Raji (cell line): Measurements from ENCODE around the gene DAAM2.

Source experiments
- POLR2A ChIP-seq: IDR thresholded peaks from 2 replicates; pipeline ENCODE4 v1.6.1; 2011; ENCODE audit warnings: low read depth, low read length, control low read depth; ENCODE audit not compliant: insufficient read depth

Gene DAAM2

GRCh38 chr6:39803872-39804271, 11.7 kb downstream of the DAAM2 start:
- no peak for TF ChIP-seq POLR2A

GRCh38 chr6:39804466-39805065, 12.4 kb downstream of the DAAM2 start:
- no peak for TF ChIP-seq POLR2A

GRCh38 chr6:39806278-39806677, 14.1 kb downstream of the DAAM2 start:
- TF ChIP-seq POLR2A = no peak

DNA sequence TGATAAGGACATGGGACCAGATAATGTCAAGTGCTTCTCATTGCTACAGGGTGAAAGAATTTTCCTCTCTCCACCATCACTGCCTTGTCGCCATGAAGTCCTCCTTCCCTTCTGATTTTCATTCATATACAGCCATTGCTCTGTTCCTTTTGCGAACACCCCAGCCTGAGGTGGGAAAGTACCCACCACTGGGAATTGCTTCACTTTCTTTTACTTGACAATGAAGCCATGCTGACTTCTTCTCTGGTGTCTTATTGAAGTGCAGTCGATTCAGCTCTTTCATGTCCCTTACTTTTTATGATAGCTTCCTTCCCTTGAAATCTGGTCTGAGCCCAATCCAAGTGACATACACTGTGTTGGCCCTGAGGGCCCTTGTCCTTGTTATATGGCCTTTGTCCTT, 16.2 kb downstream of the DAAM2 start:
- TF ChIP-seq POLR2A = no peak

DNA sequence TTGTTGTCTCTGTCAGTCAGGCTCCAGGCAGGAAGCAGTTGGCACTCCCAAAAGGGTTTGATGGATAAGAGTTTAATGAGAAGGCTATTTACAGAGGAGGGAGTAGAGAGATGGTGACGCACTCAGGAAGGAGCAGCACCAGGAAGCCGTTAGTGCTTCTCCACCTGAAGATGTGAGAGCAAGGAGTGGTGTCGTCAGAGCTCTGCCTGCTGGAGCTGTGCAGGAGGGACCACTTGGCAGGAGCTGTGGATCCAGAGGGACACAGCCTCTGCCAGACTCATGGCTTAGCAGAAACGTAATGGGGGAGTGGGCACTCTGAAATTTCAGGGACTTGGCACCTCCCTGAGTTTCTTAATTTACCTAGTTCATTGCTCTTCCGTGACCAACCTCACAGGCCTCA, 16.8 kb downstream of the DAAM2 start:
- no peak for TF ChIP-seq POLR2A

DNA sequence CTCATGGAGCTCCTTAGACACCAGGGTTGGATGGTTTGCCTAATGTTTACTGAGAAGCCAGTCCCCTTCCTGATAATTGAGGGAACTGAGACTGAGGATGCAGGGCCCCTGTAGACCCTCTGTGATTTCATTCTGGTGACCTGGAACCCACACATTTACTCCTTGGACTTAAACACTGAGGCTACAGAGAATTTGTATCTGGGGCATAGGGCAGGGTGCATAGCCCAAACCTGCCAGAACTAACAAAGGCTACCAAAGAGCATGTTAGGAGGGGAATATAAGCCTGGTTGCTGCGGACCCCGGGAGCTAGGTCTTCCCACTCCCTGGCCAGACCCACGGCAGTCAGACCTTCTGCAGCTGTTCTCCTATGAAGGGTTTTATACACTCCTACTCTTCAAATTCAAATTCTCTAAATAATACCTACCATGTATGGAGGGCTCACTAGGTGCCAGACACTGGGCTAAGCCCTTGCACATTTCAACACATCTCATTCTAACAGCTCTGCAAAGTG, 19.7 kb downstream of the DAAM2 start:
- no peak for TF ChIP-seq POLR2A

DNA sequence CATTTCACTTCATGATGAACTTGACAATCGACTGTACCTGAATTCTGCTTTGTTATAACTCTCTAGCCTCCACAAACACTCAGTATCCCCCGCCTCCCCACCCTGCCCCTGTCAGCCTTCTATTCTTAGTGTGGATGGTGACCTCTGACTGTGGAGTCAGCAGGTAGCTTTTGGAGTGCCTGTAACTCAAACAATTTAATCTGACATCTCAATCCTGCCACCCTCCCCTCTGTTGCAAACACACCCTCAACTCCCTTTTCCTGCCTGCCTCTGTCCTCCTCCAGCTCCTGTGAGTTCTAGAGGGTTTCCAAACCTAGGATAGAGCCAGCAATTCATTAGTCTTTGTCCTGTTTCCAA, 20.3 kb downstream of the DAAM2 start:
- no peak for TF ChIP-seq POLR2A

DNA sequence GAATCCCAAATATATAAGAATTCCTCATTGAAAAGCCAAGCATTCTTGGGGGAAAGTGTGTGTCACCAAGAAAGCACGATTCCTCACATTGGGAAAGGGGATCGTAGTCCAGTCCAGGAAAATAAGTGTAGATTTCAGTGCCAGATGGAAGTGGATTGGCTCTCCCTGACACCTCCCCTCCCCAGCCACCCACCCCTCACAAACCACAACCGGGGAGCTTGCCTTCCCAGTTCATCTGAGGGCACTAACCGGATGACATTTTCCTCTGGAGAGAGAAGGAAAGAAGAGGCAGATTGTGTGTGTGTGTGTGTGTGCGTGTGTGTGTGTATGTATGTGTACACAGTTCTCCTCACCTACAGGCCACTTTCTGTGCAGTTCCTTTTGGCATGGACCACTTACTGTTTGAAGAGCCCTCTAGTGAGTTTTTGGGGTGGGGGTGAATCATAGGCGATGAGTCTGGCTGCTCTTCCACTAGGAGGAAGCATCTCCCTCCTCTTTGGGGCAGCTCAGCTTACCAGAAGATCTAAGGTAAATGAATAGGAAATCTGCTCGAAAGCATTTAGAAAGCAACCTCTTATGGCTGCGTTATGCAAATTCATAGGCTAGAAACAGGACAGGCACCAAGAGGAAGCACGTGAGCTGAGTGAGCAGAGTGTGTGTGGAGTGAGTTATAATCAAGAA, 20.8 kb downstream of the DAAM2 start:
- TF ChIP-seq POLR2A = no peak

GRCh38 chr6:39814236-39814635, 22.1 kb downstream of the DAAM2 start:
- no peak for TF ChIP-seq POLR2A

DNA sequence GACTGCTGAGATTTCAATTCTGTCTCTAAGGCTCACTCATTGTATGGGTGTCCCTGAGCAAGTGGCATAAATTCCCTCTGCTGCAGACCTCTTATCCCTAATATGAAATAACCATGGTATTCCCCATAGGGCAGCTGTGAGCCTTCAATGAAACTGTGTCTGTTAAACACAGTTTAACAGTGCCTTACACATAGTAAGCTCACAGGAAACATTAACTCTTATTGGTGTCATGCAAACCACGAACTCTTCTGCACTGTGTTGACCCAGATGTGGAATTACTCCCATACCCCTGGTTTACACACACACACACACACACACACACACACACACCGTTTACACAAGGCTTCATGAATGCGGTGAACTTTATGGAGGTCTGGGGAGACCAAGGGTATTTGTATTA, 23.2 kb downstream of the DAAM2 start:
- TF ChIP-seq POLR2A = no peak

DNA sequence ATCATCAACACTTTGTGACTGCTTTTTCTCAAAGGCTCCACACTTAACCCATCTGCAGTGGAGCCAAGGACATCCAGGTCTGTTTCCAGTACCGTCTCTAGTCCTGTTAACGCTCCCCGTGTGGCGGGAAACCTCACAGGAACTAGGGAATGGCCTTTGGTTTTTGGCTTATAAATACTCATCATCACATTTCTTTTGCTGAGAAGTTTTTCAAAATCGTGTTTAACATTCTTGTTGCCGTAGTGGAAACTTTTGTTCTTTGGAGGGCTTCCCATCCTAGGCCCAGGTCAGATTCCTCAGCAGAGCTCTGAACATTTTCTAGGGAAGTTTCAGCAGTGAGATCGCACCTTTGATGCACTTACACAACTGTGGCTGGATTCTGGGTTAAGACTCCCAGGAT, 24.6 kb downstream of the DAAM2 start:
- no peak for TF ChIP-seq POLR2A

DNA sequence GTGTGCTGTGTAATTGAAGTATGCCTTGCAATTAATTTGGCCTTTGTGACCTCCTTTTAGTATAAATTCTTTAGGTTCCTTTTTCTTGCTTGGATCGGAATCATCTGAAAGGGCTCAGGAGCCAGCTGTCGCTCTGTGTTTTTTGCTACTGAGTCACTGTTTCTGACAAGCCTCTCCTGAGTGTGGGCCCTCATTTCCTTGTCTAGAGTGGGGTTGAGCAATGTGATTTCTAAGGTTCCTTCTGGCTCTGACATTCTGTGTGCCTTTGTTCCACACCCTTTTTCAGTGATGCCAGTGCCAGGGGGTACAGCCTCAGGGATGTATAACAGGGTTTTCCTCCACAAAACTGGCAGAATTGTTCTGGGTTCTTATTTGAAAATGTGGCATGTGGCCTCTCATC, 26.5 kb downstream of the DAAM2 start:
- TF ChIP-seq POLR2A = no peak

DNA sequence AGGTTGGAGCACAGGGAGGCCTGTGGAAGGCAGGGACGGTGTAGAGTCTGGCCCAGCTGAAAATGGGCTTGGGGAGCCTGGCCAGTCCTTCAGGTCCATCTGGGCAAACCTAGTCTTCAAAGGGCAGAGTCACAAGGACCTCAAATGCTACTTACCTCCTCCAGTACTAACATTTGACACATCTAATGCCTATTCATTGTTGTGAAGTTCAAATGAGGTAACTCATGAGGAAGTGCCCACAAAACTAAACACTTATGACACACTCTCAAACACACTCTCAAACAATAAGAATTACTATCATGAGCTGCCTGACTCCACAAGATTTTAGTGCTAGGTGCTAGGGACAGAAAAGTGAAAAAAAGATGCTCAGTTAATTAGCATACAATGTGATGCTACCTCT, 27.1 kb downstream of the DAAM2 start:
- no peak for TF ChIP-seq POLR2A

DNA sequence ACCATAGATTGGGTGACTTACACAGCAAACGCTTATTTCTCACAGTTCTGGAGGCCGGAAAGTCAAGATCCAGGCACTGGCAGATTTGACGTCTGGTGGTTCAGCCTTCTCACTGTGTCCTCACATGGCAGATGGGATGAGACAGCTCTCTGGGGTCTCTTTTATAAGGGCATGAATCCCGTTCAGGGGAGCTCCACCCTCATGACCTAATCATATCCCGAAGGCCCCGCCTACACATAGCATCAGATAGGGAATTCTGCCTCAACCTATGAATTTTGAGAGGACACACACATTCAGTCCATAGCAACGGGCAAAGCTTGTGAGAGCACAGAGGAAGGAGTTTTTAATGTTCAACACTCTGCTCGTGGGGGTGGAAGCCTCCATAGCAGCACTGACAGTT, 27.5 kb downstream of the DAAM2 start:
- no peak for TF ChIP-seq POLR2A

- TF ChIP-seq POLR2A = no peak
These were observed 28.4 kb downstream of the DAAM2 start for GRCh38 chr6:39820553-39820952.

DNA sequence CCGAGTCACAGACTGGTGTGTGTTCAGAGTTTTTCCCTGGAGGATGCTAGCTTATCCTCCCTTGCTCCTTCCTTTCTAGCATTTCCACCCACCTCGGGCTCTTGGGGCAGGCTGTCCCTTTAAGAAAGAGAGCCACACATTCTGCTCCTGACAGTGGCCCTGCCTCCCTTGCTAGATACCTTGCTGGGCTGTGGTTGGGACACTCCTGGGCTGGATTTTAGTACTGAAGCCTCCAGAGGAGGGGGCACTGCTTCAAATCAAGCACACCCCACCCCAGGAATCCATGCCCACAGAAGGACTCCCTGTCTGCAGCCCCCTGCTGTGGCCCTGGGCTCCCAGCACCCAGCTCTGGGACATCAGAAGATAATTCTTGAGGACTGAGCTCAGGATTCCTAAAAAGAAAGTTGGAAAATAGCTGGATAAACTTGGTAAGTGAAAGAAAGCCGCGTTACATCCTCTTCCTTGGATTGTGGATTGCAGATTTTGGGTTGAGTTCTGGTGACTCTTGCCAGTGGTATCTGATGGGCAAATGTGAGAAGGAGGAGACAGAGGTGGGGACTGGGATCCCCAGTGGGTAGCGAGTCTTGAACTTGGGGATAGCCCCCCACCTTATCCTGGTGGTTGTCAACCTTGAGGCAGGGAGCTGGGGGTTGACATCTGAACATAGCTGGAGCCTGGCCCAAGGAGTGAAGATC, 29.0 kb downstream of the DAAM2 start:
- TF ChIP-seq POLR2A = no peak
